RWPE1 (cell line): ENCODE measurements around the gene ECEL1.

Experiments
- CTCF ChIA-PET: fragments of 350-600 bp; sonication (Branson Sonifier 250); formaldehyde crosslinking; extraction: SDS; loops from one replicate; lab custom pipeline; 2021; lab: Yijun Ruan, JAX
- POLR2A ChIA-PET: fragments of 400-600 bp; formaldehyde crosslinking; extraction: SDS; loops from one replicate; lab custom pipeline; 2020; ENCODE audit warnings: antibody characterized with exemption; ENCODE audit not compliant: low non-redundant PET; lab: Yijun Ruan, JAX
- DNase-seq: peaks from one replicate; pipeline ENCODE4 v3.0.0; 2012; ENCODE audit warnings: low spot score
- H3K27ac ChIP-seq: fragments of 450-650 bp; 2 replicates; pipeline ENCODE4 v1.5.1; 2017
- CTCF ChIP-seq: fragments of 450-650 bp; conservative IDR thresholded peaks from 2 replicates; pipeline ENCODE4 v1.5.1; 2017; ENCODE audit warnings: low read depth, mild to moderate bottlenecking

Gene ECEL1

GRCh38 chr2:232484628-232485347 lies 2.8 kb downstream of the ECEL1 start:
- no peak overlapping the region for H3K27ac ChIP-seq
- ChIA-PET POLR2A (no interaction called here), CTCF (no interaction called here)
- DNase-seq: no peak
- TF ChIP-seq CTCF: no peak

- TF ChIP-seq CTCF: no peak
- no peak overlapping the region for H3K27ac ChIP-seq
- POLR2A ChIA-PET: no interaction called here
- CTCF ChIA-PET: no interaction called here
- DNase-seq: no peak
These were observed 3.6 kb downstream of the ECEL1 start for GRCh38 chr2:232483923-232484627.

GRCh38 chr2:232483311-232483922 lies 4.2 kb downstream of the ECEL1 start:
- no peak overlapping the region for H3K27ac ChIP-seq
- ChIA-PET POLR2A (no interaction called here), CTCF (interaction anchor here (0.7 kb wide), 1 partner anchor 1381 kb away, joined by 3 read pairs; no protein-coding TSS in a partner anchor)
- TF ChIP-seq CTCF: no peak
- DNase-seq: no peak

- POLR2A ChIA-PET: no interaction called here
- CTCF ChIA-PET: interaction anchor here (0.7 kb wide), 1 partner anchor 1382 kb away, joined by 3 read pairs; no protein-coding TSS in a partner anchor
- no peak overlapping the region for H3K27ac ChIP-seq
- TF ChIP-seq CTCF: no peak
- DNase-seq: no peak
These were observed 5.1 kb downstream of the ECEL1 start for GRCh38 chr2:232482301-232483238.

GRCh38 chr2:232481322-232482140 lies 6.1 kb downstream of the ECEL1 start:
- CTCF ChIA-PET: no interaction called here
- no peak for TF ChIP-seq CTCF
- DNase-seq: no peak

More at GRCh38 chr2:232481322-232482140, 6.1 kb downstream of the ECEL1 start:
- POLR2A ChIA-PET: no interaction called here
- H3K27ac ChIP-seq: no peak overlapping the region
